ENCODE results near the gene WWC2.
A peak's percentile ranks its signal among the peaks of the same experiment; 100 is the strongest.

Gene WWC2

DNA sequence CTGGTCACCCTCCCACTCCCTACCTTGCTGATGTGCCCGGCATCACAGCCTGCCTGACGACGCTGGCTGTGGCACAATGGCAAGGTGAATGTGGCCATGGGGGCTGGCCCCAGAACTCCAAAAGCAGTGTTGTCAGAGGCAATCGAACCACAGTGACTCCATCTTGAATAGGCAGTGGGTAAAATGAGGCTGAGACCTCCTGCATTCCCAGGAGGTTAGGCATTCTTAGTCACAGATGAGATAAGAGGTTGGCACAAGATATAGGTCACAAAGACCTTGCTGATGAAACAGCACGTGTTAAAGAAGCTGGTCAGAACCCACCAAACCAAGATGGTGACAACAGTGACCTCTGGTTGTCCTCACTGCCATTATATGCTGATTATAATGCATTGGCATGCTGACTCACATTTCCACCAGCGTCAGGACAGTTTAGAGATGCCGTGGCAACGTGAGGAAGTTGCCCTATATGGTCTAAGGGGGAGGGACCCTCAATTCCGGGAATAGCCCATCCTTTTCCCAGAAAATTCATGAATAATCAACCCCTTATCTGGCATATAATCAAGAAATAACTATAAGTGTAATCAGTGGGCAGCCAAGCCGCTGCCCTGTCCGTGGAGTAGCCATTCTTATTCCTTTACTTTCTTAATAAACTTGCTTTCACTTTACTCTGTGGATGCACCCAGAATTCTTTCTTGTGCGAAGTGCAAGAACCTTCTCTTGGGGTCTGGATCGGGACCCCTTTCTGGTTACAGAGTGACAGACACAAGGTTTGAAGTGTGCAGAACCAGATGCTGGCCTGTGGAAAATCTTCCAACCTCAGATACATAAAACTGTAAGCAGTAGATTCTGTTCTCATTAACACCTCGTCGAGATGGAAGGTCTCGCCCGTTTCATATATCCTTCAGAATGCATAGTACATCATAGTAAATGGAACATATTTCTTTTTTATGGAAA, 249.9 kb downstream of the WWC2 start:
- TF ChIP-seq CREB1 (IDR thresholded peaks at IDR 0.05; ENCODE audit: low read depth): no peak
- no peak for TF ChIP-seq YY1 (IDR thresholded peaks at IDR 0.05; ENCODE audit: low read depth)
- no peak for TF ChIP-seq EGR1 (IDR thresholded peaks at IDR 0.05)
- no peak for TF ChIP-seq EP300 (IDR thresholded peaks at IDR 0.05; ENCODE audit: borderline replicate concordance)
- no peak for TF ChIP-seq USF1 (IDR thresholded peaks at IDR 0.05)
- no peak for TF ChIP-seq NFIC (IDR thresholded peaks at IDR 0.05)
- no peak for TF ChIP-seq TAF1 (IDR thresholded peaks at IDR 0.05; ENCODE audit: low read depth)
- TF ChIP-seq ZBTB7A (IDR thresholded peaks at IDR 0.05; ENCODE audit: low read depth): no peak
- TF ChIP-seq, protein P1, sequence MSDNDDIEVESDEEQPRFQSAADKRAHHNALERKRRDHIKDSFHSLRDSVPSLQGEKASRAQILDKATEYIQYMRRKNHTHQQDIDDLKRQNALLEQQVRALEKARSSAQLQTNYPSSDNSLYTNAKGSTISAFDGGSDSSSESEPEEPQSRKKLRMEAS (IDR thresholded peaks at IDR 0.05): no peak
- no peak for TF ChIP-seq FOXM1 (IDR thresholded peaks at IDR 0.05; ENCODE audit: borderline replicate concordance, low read depth)

- TF ChIP-seq, protein P1 (IDR thresholded peaks at IDR 0.05): no peak
- no peak for TF ChIP-seq USF1 (IDR thresholded peaks at IDR 0.05)
Measured at GRCh38 chr4:183349673-183350072, 250.6 kb downstream of the WWC2 start.

DNA sequence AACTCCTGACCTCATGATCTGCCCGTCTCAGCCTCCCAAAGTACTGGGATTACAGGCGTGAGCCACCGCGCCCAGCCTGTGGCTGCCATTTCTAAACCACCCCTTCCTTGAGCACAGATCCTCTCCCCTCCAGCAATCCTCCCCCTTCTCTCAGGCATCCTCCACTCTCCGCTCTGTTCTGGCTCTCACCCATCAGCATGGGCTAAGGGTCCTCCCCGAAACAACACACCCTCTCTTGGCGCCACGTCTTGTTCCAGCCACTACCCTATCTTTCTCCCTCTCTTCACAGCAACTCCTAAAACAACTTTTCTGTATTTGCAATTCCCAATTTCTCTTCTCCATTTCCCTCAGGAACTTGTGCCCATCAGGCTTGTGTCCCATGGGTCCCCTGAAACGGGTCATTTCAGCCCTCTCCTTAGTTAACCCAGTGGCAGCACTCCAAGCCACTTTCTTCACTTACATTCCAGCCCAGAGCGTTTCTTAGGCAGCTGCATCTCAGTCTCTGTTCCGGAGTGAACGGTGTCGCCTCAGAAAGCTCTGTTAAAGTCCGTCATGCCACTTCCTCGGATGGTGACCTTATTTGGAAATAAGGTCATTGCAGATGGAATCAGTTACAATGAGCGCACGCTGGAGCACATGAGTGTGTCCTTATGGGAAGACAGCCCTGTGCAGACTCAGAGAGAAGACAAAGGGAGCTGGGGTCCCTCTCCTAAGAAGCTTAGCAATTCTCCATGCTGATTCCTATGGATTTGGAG, 251.4 kb downstream of the WWC2 start:
- TF ChIP-seq CEBPB (IDR thresholded peaks at IDR 0.05) (no peak), EP300 (IDR thresholded peaks at IDR 0.05; ENCODE audit: borderline replicate concordance) (no peak), ZBTB7A (IDR thresholded peaks at IDR 0.05; ENCODE audit: low read depth) (no peak), TEAD4 (IDR thresholded peaks at IDR 0.05) (no peak)
- TF ChIP-seq, protein P1 (IDR thresholded peaks at IDR 0.05): no peak
- TF ChIP-seq, protein P2, sequence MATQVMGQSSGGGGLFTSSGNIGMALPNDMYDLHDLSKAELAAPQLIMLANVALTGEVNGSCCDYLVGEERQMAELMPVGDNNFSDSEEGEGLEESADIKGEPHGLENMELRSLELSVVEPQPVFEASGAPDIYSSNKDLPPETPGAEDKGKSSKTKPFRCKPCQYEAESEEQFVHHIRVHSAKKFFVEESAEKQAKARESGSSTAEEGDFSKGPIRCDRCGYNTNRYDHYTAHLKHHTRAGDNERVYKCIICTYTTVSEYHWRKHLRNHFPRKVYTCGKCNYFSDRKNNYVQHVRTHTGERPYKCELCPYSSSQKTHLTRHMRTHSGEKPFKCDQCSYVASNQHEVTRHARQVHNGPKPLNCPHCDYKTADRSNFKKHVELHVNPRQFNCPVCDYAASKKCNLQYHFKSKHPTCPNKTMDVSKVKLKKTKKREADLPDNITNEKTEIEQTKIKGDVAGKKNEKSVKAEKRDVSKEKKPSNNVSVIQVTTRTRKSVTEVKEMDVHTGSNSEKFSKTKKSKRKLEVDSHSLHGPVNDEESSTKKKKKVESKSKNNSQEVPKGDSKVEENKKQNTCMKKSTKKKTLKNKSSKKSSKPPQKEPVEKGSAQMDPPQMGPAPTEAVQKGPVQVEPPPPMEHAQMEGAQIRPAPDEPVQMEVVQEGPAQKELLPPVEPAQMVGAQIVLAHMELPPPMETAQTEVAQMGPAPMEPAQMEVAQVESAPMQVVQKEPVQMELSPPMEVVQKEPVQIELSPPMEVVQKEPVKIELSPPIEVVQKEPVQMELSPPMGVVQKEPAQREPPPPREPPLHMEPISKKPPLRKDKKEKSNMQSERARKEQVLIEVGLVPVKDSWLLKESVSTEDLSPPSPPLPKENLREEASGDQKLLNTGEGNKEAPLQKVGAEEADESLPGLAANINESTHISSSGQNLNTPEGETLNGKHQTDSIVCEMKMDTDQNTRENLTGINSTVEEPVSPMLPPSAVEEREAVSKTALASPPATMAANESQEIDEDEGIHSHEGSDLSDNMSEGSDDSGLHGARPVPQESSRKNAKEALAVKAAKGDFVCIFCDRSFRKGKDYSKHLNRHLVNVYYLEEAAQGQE (IDR thresholded peaks at IDR 0.05; ENCODE audit: low read depth): no peak

- TF ChIP-seq YY1 (IDR thresholded peaks at IDR 0.05; ENCODE audit: low read depth) (no peak), CREB1 (IDR thresholded peaks at IDR 0.05; ENCODE audit: low read depth) (no peak), RAD21 (IDR thresholded peaks at IDR 0.05; ENCODE audit: low read depth) (no peak), CEBPB (IDR thresholded peaks at IDR 0.05) (no peak)
Measured at GRCh38 chr4:183352546-183352945, 253.5 kb downstream of the WWC2 start.

DNA sequence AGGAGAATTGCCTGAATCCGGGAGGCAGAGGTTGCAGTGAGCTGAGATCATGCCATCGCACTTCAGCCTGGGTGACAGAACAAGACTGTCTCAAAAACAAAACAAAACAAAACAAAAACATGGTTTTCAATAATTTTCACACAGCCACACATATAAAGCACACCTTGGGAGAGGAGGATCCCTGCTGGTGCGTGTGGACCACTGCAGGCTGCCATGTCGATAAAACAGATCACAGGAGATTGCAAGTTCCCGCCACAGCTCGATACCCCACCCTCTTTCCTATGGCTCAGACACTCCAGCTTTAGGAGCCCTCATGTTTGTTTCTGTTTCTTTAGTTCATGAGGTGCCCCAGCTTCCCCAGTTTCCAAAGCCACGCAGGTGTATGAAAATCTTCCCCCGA, 254.5 kb downstream of the WWC2 start:
- TF ChIP-seq RAD21 (IDR thresholded peaks at IDR 0.05; ENCODE audit: low read depth): peak; percentile 11; the same call in 1 of the 2 replicates
- TF ChIP-seq TCF12 (IDR thresholded peaks at IDR 0.05; ENCODE audit: low read depth): no peak
- no peak for TF ChIP-seq TEAD4 (IDR thresholded peaks at IDR 0.05)

DNA sequence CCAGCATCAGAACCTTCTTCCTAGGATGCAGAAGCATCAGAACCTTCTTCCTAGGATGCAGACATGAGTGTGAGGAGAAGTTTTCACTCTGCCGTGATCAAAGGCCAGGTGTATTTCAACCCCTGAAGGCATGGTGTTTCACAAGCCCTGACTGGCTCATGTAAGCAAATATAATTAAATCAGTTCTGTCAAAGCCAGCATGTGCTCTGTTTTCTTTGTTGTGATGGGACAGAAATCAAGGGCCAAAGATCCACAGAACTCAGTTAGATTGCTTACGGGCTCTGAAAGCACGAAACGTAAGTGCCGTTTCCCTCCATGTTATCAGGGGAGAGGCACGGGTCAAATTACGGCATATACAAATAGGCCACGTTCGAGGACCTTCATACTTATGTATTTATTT, 255.2 kb downstream of the WWC2 start:
- no peak for TF ChIP-seq TCF12 (IDR thresholded peaks at IDR 0.05; ENCODE audit: low read depth)
- TF ChIP-seq FOXM1 (IDR thresholded peaks at IDR 0.05; ENCODE audit: borderline replicate concordance, low read depth): no peak
- TF ChIP-seq USF1 (IDR thresholded peaks at IDR 0.05): no peak
- no peak for TF ChIP-seq TEAD4 (IDR thresholded peaks at IDR 0.05)
- no peak for TF ChIP-seq EP300 (IDR thresholded peaks at IDR 0.05; ENCODE audit: borderline replicate concordance)
- TF ChIP-seq ZBTB7A (IDR thresholded peaks at IDR 0.05; ENCODE audit: low read depth): no peak
- TF ChIP-seq, protein P2 (IDR thresholded peaks at IDR 0.05; ENCODE audit: low read depth): no peak
- no peak for TF ChIP-seq TAF1 (IDR thresholded peaks at IDR 0.05; ENCODE audit: low read depth)
- TF ChIP-seq CEBPB (IDR thresholded peaks at IDR 0.05): no peak
- TF ChIP-seq, protein P1 (IDR thresholded peaks at IDR 0.05): no peak
- TF ChIP-seq CREB1 (IDR thresholded peaks at IDR 0.05; ENCODE audit: low read depth): no peak
- no peak for TF ChIP-seq EGR1 (IDR thresholded peaks at IDR 0.05)
- no peak for TF ChIP-seq NFIC (IDR thresholded peaks at IDR 0.05)
- no peak for TF ChIP-seq YY1 (IDR thresholded peaks at IDR 0.05; ENCODE audit: low read depth)
- TF ChIP-seq RAD21 (IDR thresholded peaks at IDR 0.05; ENCODE audit: low read depth): no peak

Measured in Ishikawa (cell line).